SW 1271 (cell line): ENCODE data around the gene MPPED1.

Experiments used
- DNase-seq, 2 experiments: peaks; one replicate each; lab custom pipeline; 2025; lab: John Stamatoyannopoulos, UW

MPPED1 gene

GRCh38 chr22:43411040-43411868, 560 bp upstream of the MPPED1 start:
- DNase-seq, result no peak

GRCh38 chr22:43412808-43413795, 1.3 kb downstream of the MPPED1 start:
- no peak for DNase-seq

- DNase-seq, result no peak
Measured at GRCh38 chr22:43413826-43414225, 2.0 kb downstream of the MPPED1 start.

- DNase-seq, result no peak
Measured at GRCh38 chr22:43415681-43416080, 3.9 kb downstream of the MPPED1 start.

- no peak for DNase-seq
Measured at GRCh38 chr22:43417555-43417954, 5.7 kb downstream of the MPPED1 start.

GRCh38 chr22:43418079-43418825, 6.4 kb downstream of the MPPED1 start:
- no peak for DNase-seq

- no peak for DNase-seq
Measured at GRCh38 chr22:43419371-43420080, 7.7 kb downstream of the MPPED1 start.

- no peak for DNase-seq
Measured at GRCh38 chr22:43421046-43421665, 9.3 kb downstream of the MPPED1 start.

GRCh38 chr22:43421914-43422615, 10.3 kb downstream of the MPPED1 start:
- DNase-seq, result no peak

GRCh38 chr22:43423046-43423445, 11.2 kb downstream of the MPPED1 start:
- no peak for DNase-seq

GRCh38 chr22:43424201-43424600, 12.4 kb downstream of the MPPED1 start:
- DNase-seq, result no peak

GRCh38 chr22:43424666-43425630, 13.1 kb downstream of the MPPED1 start:
- no peak for DNase-seq

- DNase-seq, result no peak
Measured at GRCh38 chr22:43425976-43426785, 14.4 kb downstream of the MPPED1 start.

- no peak for DNase-seq
Measured at GRCh38 chr22:43426816-43427215, 15.0 kb downstream of the MPPED1 start.

GRCh38 chr22:43427296-43428004, 15.6 kb downstream of the MPPED1 start:
- no peak for DNase-seq

- no peak for DNase-seq
Measured at GRCh38 chr22:43428005-43428485, 16.2 kb downstream of the MPPED1 start.

GRCh38 chr22:43428521-43428920, 16.7 kb downstream of the MPPED1 start:
- no peak for DNase-seq
